SK-N-MC (cell line): Measurements from ENCODE around the gene ADCY5.

Experiments
- DNase-seq: peaks from one replicate; pipeline ENCODE4 v3.0.0-alpha.2; 2011; ENCODE audit warnings: low read depth, low spot score
- H3K27ac ChIP-seq: fragments of 200-600 bp; sonication (generic); 2 replicates; pipeline ENCODE4 v1.5.1; 2016; ENCODE audit warnings: mixed run types
- H3K36me3 ChIP-seq: fragments of 200-600 bp; sonication (generic); 2 replicates; pipeline ENCODE4 v1.6.1; 2017; ENCODE audit warnings: antibody characterized with exemption, low read length, mixed read lengths; ENCODE audit not compliant: insufficient read depth
- H3K4me3 ChIP-seq: fragments of 200-600 bp; sonication (generic); 2 replicates; pipeline ENCODE4 v1.5.1; 2016
- H3K9ac ChIP-seq: fragments of 200-600 bp; sonication (generic); 2 replicates; pipeline ENCODE4 v1.8.0; 2017; ENCODE audit warnings: mixed run types, mixed read lengths; ENCODE audit not compliant: insufficient read length
- H3K9me3 ChIP-seq: fragments of 200-600 bp; sonication (generic); 2 replicates; pipeline ENCODE4 v1.6.1; 2017; ENCODE audit warnings: low read depth, mild to moderate bottlenecking, antibody characterized with exemption, low read length, moderate library complexity, mixed read lengths
- EZH2 ChIP-seq: fragments of 200-600 bp; sonication (generic); IDR thresholded peaks from one replicate; pipeline ENCODE4 v1.6.1; 2017; ENCODE audit warnings: antibody characterized with exemption
- FOXP2 ChIP-seq: optimal IDR thresholded peaks from 2 replicates; pipeline ENCODE3; 2011; ENCODE audit warnings: mild to moderate bottlenecking, moderate library complexity; ENCODE audit not compliant: insufficient read depth; ENCODE audit errors: extremely low read length, control extremely low read depth
- POLR2AphosphoS5 ChIP-seq: IDR thresholded peaks from 2 replicates; pipeline ENCODE4 v1.6.1; 2012; ENCODE audit warnings: mild to moderate bottlenecking, low read depth, low read length, borderline replicate concordance

The ADCY5 gene

DNA sequence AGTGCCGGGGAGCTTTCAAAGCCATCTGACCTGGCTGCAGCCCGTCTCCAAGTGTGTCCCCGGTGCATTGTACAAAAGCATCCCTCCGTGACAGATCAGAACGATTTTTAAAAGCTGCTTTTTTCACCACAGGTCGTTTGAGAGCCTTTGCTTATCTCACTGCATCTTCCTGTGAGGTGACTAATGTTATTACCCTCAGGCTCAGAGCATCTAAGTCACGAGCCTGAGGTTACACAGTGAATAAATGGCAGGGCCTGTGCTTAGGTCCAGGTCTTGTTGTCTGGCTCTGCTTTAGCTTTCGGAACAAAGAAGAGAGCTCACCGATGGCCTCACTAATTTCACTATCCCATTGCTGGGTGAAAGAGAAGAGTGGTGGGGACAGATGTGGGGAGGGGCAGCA lies 163.8 kb downstream of the ADCY5 start:
- DNase-seq = no peak
- no peaks in the 10 kb centered on the region for H3K9me3 ChIP-seq
- H3K36me3 ChIP-seq = no peaks in the 10 kb centered on the region; the same call in 1 of the 2 replicates
- no peak overlapping the region for H3K27ac ChIP-seq
- no peak overlapping the region for H3K9ac ChIP-seq
- H3K4me3 ChIP-seq = no peak overlapping the region
- TF ChIP-seq EZH2 = no peak
- no peak for TF ChIP-seq FOXP2
- TF ChIP-seq POLR2AphosphoS5 = no peak

DNA sequence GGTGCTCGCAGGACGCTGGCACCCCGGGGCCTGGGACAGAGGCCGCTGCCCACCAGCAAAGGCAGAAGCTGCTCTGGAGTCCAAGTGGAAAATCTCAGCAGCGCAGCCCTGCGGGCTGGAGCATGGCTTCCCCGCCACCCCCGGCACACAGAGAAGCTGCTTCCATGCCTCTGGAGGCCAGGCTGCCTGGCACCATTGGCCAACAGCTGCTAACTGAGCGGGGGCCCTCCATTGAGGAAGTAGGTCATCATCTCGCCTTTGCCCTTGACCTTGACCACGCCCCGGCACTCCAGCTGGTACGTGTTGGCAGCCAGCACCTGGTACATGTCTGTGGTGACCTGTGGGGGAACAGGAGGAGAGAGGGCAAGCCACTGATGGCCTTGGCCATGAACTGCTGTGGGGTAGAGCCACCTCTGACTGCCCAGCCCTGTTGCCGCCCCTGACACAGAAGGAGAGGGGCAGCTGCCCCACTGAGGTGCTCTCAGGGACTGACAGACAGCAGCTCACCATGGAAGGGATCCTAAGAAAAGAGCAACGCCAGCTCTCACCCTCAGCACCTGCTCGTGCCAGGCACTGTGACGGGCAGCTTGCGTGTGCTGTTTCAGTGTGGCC lies 164.4 kb downstream of the ADCY5 start:
- H3K36me3 ChIP-seq = no peaks in the 10 kb centered on the region
- no peaks in the 10 kb centered on the region for H3K9me3 ChIP-seq
- no peak for TF ChIP-seq POLR2AphosphoS5
- TF ChIP-seq EZH2 = no peak
- no peak for TF ChIP-seq FOXP2
- no peak for DNase-seq
- H3K9ac ChIP-seq = no peak overlapping the region
- H3K4me3 ChIP-seq = no peak overlapping the region
- H3K27ac ChIP-seq = no peak overlapping the region

DNA sequence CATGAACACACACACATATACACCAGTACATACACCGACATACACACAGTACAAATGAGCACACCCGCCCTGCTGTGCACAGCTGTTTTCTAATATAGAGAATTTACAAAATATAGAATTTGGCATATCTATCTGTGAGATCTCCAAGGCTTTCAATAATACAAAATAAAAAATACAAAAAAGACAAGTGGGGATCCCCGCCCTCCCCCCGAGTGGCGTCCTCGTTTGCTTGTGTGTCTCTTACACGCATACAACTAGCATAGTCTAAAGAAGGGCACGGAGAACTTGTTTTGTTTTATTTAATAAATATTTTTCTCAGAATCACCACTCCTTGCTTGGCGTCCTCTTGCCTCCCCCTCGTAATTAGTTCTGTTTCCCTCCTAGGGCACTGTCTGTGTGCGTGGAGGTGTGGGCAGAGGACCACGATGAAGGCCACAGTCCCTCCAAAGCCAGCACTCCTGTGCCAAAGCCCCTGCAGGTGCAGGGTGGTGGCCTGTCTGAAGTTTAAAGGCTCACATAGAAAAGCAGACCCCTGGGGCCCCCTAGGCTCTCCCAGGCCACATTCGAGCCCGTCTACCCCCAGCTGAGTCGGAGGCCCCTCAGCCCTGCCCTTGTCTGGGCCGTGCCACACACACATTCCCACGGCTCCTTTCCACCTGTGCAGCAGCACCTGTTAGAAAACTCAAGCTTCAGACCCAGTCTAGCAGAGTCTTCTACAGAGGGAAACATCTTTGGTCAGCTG lies 165.1 kb downstream of the ADCY5 start:
- Histone ChIP-seq H3K36me3 (no peaks in the 10 kb centered on the region), H3K9me3 (no peaks in the 10 kb centered on the region), H3K9ac (no peak overlapping the region), H3K27ac (no peak overlapping the region), H3K4me3 (no peak overlapping the region)
- TF ChIP-seq EZH2 = no peak
- TF ChIP-seq FOXP2 = no peak
- no peak for TF ChIP-seq POLR2AphosphoS5
- no peak for DNase-seq

DNA sequence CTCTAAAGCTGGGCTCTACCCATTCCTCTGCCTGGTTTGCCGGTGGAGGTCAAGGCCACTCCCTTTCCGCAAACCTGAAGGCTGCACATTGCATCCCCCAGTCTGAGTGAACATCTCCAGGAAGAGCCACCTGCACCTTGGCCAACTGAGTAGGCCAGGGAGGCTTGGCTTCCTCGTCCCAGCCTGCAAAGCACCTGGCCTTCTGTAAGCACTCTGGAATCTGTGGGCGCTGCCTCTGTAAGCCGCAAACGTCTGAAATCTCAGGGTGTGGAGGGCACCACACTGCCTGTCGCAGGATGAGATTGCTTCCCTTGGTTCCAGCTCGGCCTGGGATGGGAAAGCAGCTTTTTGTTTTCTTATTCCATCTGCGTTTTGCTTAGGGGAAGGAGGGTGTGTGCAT lies 165.8 kb downstream of the ADCY5 start:
- TF ChIP-seq FOXP2 (no peak), POLR2AphosphoS5 (no peak), EZH2 (no peak)
- DNase-seq = no peak
- Histone ChIP-seq H3K9ac (no peak overlapping the region), H3K4me3 (no peak overlapping the region), H3K36me3 (no peaks in the 10 kb centered on the region), H3K9me3 (no peaks in the 10 kb centered on the region), H3K27ac (no peak overlapping the region)

DNA sequence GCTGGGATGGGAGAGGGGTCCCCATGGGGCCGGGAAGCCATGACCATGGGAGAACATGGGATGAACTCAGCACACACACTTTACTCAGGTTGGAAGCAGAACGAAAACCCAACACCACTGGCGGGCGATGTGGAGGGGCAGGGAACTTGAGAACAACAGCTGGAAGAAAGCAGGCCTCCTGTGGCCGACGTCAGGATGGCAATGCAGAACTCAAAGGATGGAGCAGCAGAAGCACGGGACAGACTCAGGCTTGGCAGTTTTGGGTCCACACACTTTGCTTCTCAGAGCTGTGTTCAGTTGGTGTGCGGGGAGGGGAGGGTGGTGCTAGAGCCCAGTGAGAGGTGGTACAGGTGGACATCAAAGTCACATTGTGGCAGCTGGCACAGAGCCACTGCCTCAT lies 166.4 kb downstream of the ADCY5 start:
- no peaks in the 10 kb centered on the region for H3K9me3 ChIP-seq
- TF ChIP-seq FOXP2 = no peak
- TF ChIP-seq POLR2AphosphoS5 = no peak
- no peak for TF ChIP-seq EZH2
- no peak overlapping the region for H3K9ac ChIP-seq
- no peak overlapping the region for H3K4me3 ChIP-seq
- no peak for DNase-seq
- H3K27ac ChIP-seq = no peak overlapping the region
- no peaks in the 10 kb centered on the region for H3K36me3 ChIP-seq

DNA sequence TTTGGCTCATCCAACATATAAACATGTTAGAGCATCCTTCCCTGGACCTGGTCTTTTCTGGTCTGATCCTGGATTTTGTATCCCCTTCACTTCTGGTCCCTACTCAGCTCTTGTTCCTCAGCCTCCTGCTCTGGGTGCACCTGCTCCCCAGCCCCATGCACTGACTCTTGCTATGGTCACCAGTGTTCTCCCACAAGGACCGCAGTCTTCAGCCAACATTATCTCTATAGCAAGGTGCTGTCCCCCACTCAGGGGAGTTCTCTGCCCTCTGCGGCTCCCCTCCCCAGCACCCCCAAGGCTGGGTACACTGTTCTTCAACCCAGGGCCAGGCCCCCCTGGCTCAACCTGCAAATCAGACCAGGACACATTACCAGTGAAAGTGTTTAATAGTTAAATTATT lies 167.0 kb downstream of the ADCY5 start:
- no peaks in the 10 kb centered on the region for H3K9me3 ChIP-seq
- H3K27ac ChIP-seq = no peak overlapping the region
- no peak for DNase-seq
- no peak overlapping the region for H3K4me3 ChIP-seq
- H3K9ac ChIP-seq = no peak overlapping the region
- no peaks in the 10 kb centered on the region for H3K36me3 ChIP-seq
- TF ChIP-seq EZH2 = no peak

DNA sequence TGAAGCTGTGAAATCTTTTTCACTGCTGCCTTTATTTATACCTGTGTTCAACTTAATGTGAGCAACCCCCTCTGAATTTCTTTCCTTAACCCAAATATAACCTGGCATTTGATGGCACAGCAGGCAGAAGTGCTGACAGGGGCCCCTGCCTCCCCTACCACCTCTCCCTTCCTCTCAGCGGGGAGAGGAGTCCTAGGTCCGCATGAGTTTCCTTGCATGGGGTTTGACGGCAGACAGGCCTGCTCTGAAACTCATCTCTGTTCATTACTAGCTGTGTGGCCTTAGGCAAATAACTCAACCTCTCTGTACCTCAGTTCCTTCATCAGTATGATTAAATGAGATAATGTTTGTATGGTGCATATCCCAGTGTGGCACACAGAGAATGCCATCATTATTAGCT lies 167.5 kb downstream of the ADCY5 start:
- no peak overlapping the region for H3K27ac ChIP-seq
- no peaks in the 10 kb centered on the region for H3K9me3 ChIP-seq
- no peak overlapping the region for H3K4me3 ChIP-seq
- H3K9ac ChIP-seq = no peak overlapping the region
- DNase-seq = no peak
- no peak for TF ChIP-seq FOXP2
- TF ChIP-seq POLR2AphosphoS5 = no peak
- no peak for TF ChIP-seq EZH2
- no peaks in the 10 kb centered on the region for H3K36me3 ChIP-seq

DNA sequence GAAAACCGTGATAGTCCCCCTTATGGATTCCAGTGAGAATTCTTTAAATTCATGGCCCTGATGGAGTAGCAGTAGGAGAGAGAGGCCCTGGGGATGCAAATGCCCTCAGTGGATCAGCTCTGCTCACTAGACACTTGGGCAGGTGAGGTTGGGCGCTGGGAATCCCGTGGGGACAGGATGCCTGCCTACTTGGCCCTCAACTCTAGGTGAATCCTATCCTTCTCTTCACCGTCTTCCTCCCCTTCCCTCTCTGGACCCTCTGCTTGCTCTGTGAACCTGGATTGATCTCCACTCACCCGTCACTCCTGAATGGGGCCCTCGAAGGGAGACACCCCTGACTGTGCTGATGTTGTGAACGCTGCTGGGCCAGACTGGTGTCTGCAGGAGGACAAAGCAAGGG lies 169.8 kb downstream of the ADCY5 start:
- no peak overlapping the region for H3K4me3 ChIP-seq
- TF ChIP-seq EZH2 (no peak), POLR2AphosphoS5 (no peak), FOXP2 (no peak)

DNA sequence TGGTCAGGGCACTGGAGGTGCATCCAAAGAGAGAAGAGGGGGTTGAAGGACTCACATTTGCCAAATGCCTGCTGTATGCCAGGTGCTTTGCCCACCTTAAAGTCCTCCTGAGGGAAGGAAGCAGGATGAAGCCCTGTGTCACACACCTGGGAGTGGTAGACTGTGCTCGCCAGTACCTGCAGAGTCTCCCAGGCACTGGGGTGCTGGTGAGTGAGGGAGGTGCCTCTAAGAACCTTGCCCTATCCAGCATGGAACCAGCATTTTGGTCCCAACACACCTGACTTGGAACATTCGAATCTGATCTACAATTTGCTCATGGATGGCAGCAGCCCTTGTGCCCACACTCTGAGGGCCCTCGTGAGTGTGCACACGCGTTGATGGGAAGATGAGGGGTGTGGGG lies 170.4 kb downstream of the ADCY5 start:
- DNase-seq = no peak
- Histone ChIP-seq H3K4me3 (no peak overlapping the region), H3K9me3 (no peaks in the 10 kb centered on the region), H3K36me3 (no peaks in the 10 kb centered on the region), H3K9ac (no peak overlapping the region), H3K27ac (no peak overlapping the region)
- TF ChIP-seq EZH2 (no peak), POLR2AphosphoS5 (0 out of 2 replicates have a peak, but pooled peaks have one; percentile 3), FOXP2 (no peak)

More for the DNA sequence above, 169.8 kb downstream of the ADCY5 start:
- no peaks in the 10 kb centered on the region for H3K9me3 ChIP-seq
- no peaks in the 10 kb centered on the region for H3K36me3 ChIP-seq
- no peak for DNase-seq
- H3K27ac ChIP-seq = no peak overlapping the region
- no peak overlapping the region for H3K9ac ChIP-seq
